GM23338 (cell line): ENCODE measurements around the gene SEZ6.

Experiments used
- CREB1 ChIP-seq: fragments of 250-450 bp; sonication (Bioruptor Pico); IDR thresholded peaks from 2 replicates; pipeline ENCODE4 v1.5.0; 2020; ENCODE audit warnings: low read depth, mild to moderate bottlenecking, moderate library complexity
- ETS1 ChIP-seq: IDR thresholded peaks from 2 replicates; pipeline ENCODE4 v1.6.1; 2016; ENCODE audit warnings: antibody characterized with exemption
- EZH2 ChIP-seq: fragments of 200-600 bp; sonication (generic); IDR thresholded peaks from one replicate; pipeline ENCODE4 v1.8.0; 2017; ENCODE audit warnings: antibody characterized with exemption, mild to moderate bottlenecking, low read depth; ENCODE audit not compliant: unreplicated experiment
- EZH2phosphoT487 ChIP-seq: fragments of 200-600 bp; sonication (generic); IDR thresholded peaks from one replicate; pipeline ENCODE4 v1.8.1; 2018; ENCODE audit warnings: antibody characterized with exemption; ENCODE audit not compliant: unreplicated experiment
- JUNB ChIP-seq: IDR thresholded peaks from one replicate; pipeline ENCODE4 v1.6.1; 2016; ENCODE audit warnings: antibody characterized with exemption; ENCODE audit not compliant: unreplicated experiment
- POLR2AphosphoS5 ChIP-seq: IDR thresholded peaks from 2 replicates; pipeline ENCODE4 v1.6.1; 2016; ENCODE audit warnings: antibody characterized with exemption, low read depth
- STAT1 ChIP-seq: IDR thresholded peaks from one replicate; pipeline ENCODE4 v1.6.1; 2016; ENCODE audit warnings: antibody characterized with exemption; ENCODE audit not compliant: unreplicated experiment
- ZNF114 ChIP-seq: fragments of 250-450 bp; sonication (Bioruptor Pico); IDR thresholded peaks from 2 replicates; pipeline ENCODE4 v1.5.0; 2020; ENCODE audit warnings: mild to moderate bottlenecking, moderate library complexity
- ZNF331 ChIP-seq: fragments of 250-450 bp; sonication (Bioruptor Pico); IDR thresholded peaks from 2 replicates; pipeline ENCODE4 v1.5.0; 2020; ENCODE audit warnings: low read depth, mild to moderate bottlenecking, moderate library complexity
- TF ChIP-seq, protein P1 (sequence below), 2 experiments: fragments of 200-600 bp in 1 of 2; sonication (generic) in 1 of 2; conservative IDR thresholded peaks; 2 replicates each; pipeline versions ENCODE4 v1.5.1 to v1.6.1; 2016 to 2017; ENCODE audit warnings: antibody characterized with exemption in 2 of 2, low read depth in 2 of 2, mild to moderate bottlenecking in 2 of 2, moderate library complexity in 1 of 2
- TF ChIP-seq, protein P2 (sequence below): IDR thresholded peaks from one replicate; pipeline ENCODE4 v1.6.1; 2018; ENCODE audit warnings: antibody characterized with exemption; ENCODE audit not compliant: unreplicated experiment
- TF ChIP-seq, protein P3 (sequence below): fragments of 250-450 bp; sonication (Bioruptor Pico); IDR thresholded peaks from 2 replicates; pipeline ENCODE4 v1.5.0; 2020; ENCODE audit warnings: mild to moderate bottlenecking, moderate library complexity

DNA sequence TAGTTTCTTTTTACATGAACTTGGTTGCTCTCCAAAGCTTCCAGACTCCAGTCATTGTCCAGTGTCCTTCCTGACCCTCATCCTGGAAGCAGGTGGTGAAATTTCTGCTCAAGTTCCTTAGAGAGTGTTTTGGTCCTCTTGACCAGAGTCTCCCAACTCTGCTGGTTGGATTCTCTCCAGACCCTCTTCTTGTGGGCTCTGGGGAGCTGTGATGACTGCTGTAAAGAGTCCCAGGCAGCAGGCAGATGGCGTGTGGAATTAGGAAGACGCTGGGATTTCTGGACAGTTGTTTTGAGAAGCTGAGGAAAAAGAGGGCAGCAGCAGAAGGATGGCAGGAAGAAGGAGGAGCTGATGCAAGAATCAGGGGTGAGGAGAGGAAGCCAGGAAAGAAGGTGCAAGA, 1.6 kb upstream of the SEZ6 start:
- TF ChIP-seq, protein P1, sequence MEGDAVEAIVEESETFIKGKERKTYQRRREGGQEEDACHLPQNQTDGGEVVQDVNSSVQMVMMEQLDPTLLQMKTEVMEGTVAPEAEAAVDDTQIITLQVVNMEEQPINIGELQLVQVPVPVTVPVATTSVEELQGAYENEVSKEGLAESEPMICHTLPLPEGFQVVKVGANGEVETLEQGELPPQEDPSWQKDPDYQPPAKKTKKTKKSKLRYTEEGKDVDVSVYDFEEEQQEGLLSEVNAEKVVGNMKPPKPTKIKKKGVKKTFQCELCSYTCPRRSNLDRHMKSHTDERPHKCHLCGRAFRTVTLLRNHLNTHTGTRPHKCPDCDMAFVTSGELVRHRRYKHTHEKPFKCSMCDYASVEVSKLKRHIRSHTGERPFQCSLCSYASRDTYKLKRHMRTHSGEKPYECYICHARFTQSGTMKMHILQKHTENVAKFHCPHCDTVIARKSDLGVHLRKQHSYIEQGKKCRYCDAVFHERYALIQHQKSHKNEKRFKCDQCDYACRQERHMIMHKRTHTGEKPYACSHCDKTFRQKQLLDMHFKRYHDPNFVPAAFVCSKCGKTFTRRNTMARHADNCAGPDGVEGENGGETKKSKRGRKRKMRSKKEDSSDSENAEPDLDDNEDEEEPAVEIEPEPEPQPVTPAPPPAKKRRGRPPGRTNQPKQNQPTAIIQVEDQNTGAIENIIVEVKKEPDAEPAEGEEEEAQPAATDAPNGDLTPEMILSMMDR (conservative IDR thresholded peaks at IDR 0.05; ENCODE audit: low read depth in 2 of 2) = no peak
- TF ChIP-seq POLR2AphosphoS5 = no peak
- TF ChIP-seq JUNB = no peak
- TF ChIP-seq EZH2 = no peak
- TF ChIP-seq EZH2phosphoT487 = no peak
- TF ChIP-seq ETS1 = no peak
- TF ChIP-seq ZNF331 (CRISPR knock-in tag) = no peak
- TF ChIP-seq CREB1 (CRISPR knock-in tag) = no peak
- TF ChIP-seq, protein P2, sequence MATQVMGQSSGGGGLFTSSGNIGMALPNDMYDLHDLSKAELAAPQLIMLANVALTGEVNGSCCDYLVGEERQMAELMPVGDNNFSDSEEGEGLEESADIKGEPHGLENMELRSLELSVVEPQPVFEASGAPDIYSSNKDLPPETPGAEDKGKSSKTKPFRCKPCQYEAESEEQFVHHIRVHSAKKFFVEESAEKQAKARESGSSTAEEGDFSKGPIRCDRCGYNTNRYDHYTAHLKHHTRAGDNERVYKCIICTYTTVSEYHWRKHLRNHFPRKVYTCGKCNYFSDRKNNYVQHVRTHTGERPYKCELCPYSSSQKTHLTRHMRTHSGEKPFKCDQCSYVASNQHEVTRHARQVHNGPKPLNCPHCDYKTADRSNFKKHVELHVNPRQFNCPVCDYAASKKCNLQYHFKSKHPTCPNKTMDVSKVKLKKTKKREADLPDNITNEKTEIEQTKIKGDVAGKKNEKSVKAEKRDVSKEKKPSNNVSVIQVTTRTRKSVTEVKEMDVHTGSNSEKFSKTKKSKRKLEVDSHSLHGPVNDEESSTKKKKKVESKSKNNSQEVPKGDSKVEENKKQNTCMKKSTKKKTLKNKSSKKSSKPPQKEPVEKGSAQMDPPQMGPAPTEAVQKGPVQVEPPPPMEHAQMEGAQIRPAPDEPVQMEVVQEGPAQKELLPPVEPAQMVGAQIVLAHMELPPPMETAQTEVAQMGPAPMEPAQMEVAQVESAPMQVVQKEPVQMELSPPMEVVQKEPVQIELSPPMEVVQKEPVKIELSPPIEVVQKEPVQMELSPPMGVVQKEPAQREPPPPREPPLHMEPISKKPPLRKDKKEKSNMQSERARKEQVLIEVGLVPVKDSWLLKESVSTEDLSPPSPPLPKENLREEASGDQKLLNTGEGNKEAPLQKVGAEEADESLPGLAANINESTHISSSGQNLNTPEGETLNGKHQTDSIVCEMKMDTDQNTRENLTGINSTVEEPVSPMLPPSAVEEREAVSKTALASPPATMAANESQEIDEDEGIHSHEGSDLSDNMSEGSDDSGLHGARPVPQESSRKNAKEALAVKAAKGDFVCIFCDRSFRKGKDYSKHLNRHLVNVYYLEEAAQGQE = no peak
- no peak for TF ChIP-seq ZNF114 (CRISPR knock-in tag)
- no peak for TF ChIP-seq STAT1
- TF ChIP-seq, protein P3, sequence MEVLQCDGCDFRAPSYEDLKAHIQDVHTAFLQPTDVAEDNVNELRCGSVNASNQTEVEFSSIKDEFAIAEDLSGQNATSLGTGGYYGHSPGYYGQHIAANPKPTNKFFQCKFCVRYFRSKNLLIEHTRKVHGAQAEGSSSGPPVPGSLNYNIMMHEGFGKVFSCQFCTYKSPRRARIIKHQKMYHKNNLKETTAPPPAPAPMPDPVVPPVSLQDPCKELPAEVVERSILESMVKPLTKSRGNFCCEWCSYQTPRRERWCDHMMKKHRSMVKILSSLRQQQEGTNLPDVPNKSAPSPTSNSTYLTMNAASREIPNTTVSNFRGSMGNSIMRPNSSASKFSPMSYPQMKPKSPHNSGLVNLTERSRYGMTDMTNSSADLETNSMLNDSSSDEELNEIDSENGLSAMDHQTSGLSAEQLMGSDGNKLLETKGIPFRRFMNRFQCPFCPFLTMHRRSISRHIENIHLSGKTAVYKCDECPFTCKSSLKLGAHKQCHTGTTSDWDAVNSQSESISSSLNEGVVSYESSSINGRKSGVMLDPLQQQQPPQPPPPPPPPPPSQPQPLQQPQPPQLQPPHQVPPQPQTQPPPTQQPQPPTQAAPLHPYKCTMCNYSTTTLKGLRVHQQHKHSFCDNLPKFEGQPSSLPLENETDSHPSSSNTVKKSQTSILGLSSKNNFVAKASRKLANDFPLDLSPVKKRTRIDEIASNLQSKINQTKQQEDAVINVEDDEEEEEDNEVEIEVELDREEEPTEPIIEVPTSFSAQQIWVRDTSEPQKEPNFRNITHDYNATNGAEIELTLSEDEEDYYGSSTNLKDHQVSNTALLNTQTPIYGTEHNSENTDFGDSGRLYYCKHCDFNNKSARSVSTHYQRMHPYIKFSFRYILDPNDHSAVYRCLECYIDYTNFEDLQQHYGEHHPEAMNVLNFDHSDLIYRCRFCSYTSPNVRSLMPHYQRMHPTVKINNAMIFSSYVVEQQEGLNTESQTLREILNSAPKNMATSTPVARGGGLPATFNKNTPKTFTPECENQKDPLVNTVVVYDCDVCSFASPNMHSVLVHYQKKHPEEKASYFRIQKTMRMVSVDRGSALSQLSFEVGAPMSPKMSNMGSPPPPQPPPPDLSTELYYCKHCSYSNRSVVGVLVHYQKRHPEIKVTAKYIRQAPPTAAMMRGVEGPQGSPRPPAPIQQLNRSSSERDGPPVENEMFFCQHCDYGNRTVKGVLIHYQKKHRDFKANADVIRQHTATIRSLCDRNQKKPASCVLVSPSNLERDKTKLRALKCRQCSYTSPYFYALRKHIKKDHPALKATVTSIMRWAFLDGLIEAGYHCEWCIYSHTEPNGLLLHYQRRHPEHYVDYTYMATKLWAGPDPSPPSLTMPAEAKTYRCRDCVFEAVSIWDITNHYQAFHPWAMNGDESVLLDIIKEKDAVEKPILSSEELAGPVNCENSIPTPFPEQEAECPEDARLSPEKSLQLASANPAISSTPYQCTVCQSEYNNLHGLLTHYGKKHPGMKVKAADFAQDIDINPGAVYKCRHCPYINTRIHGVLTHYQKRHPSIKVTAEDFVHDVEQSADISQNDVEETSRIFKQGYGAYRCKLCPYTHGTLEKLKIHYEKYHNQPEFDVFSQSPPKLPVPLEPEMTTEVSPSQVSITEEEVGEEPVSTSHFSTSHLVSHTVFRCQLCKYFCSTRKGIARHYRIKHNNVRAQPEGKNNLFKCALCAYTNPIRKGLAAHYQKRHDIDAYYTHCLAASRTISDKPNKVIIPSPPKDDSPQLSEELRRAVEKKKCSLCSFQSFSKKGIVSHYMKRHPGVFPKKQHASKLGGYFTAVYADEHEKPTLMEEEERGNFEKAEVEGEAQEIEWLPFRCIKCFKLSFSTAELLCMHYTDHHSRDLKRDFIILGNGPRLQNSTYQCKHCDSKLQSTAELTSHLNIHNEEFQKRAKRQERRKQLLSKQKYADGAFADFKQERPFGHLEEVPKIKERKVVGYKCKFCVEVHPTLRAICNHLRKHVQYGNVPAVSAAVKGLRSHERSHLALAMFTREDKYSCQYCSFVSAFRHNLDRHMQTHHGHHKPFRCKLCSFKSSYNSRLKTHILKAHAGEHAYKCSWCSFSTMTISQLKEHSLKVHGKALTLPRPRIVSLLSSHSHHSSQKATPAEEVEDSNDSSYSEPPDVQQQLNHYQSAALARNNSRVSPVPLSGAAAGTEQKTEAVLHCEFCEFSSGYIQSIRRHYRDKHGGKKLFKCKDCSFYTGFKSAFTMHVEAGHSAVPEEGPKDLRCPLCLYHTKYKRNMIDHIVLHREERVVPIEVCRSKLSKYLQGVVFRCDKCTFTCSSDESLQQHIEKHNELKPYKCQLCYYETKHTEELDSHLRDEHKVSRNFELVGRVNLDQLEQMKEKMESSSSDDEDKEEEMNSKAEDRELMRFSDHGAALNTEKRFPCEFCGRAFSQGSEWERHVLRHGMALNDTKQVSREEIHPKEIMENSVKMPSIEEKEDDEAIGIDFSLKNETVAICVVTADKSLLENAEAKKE (CRISPR knock-in tag) = no peak
